HG03457 (cell line): Measurements from ENCODE around the gene TNFSF12.

Experiments used
- ATAC-seq: cut with Tn5 transposase; IDR thresholded peaks from one replicate; pipeline ENCODE4 v1.9.1; 2021; ENCODE audit warnings: moderate number of reproducible peaks; ENCODE audit not compliant: unreplicated experiment

The TNFSF12 gene

DNA sequence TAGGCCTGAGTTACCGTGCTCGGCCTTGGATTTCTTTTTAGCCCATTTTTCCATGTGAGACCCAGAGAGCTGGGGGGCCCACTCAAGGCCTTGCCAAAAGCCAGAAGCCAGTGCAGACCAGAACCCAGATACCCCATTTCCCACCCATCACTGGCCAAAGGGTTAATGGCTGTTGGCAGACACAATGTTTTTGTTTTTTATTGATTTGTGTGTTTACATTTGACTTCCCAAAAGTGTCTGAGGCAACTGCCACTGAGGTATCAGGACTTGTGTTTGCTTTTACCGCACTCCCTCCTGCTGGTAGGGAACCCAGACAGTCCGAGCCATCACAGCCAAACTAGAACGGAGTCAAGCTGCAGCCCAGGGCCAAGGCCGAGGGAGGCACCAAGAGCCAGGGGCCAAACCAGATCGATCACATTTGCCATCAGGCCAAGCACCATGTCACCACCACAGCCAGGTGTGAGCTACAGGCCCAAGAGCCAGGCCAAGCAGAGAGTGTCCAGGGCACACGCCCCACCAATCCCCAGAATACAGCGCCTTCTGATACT, 7.7 kb upstream of the TNFSF12 start:
- no peak for ATAC-seq

- no peak for ATAC-seq
Measured at GRCh38 chr17:7544911-7545310, 3.9 kb upstream of the TNFSF12 start.

DNA sequence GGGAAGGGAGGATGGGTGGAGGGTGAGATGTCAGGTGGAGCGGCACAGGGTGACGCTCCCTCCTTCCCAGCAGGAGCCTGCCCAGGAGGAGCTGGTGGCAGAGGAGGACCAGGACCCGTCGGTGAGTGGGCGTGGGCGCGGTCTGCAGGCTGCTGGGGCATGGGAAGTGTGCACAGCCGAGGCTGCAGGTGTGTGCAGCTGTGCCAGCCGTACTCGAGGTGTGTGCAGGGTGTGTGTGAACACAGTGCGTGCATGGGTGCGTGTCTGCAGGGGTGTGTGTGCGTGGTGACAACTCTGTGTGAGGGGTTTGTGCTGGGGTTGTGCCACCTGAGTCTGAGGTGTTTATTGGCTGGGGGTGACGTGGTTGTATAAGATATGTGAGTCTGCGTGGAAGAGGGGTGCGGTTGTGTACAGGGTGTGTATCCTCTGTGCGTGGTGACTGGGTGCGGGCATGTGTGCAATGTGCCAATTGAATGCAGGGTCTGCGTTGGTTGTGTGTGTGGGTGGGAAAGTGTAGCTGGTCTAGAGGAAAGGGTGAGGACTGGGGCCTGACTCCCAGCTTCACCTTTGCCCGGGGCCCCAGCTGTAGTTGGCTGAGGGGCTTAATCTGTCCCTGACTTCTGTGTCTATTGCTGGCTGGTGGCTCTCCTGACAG, 670 bp downstream of the TNFSF12 start:
- ATAC-seq, result no peak

- ATAC-seq, result no peak
Measured at GRCh38 chr17:7550344-7550743, 1.5 kb downstream of the TNFSF12 start.

GRCh38 chr17:7551396-7551795, 2.5 kb downstream of the TNFSF12 start:
- no peak for ATAC-seq

DNA sequence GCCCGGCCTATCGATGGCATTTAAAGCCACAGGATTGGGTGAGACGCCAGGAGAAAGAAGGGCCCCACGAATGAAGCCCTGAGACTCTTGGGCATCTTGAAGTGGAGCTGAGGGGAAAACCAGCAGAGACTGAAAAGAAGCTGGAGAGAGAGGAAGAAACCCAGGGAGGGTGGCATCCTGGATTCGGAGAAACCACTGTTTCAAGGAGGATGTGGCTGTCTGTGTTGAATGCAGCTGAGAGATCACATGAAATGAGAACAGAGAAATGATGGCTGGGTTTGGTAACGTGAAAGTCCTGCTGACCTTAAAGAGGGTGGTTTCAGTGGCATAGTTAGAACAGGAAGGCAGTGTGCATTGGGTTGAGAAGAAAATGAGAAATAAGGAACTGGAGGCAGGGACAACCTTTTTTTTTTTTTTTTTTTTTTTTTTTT, 3.8 kb downstream of the TNFSF12 start:
- ATAC-seq, result no peak

DNA sequence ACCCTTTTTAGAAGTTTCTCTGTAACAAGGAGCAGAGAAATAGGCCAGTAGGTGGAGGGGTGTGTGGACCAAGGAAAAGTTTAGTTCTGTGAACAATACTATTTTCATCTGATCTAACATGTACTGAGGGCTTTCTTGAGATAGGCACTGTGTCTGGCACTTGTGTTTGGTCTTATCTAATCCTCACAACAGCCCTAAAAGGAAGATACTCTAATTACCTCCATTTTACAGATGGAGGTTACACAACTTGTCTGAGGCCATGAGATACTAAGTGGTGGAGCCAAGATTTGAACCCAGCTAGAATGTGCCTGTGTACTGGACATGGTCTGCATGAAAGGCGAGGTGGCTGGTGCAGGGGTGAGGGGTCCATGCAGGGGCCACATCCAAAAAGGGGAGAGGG, 4.5 kb downstream of the TNFSF12 start:
- no peak for ATAC-seq

GRCh38 chr17:7555320-7555948, 6.6 kb downstream of the TNFSF12 start:
- ATAC-seq, result no peak

DNA sequence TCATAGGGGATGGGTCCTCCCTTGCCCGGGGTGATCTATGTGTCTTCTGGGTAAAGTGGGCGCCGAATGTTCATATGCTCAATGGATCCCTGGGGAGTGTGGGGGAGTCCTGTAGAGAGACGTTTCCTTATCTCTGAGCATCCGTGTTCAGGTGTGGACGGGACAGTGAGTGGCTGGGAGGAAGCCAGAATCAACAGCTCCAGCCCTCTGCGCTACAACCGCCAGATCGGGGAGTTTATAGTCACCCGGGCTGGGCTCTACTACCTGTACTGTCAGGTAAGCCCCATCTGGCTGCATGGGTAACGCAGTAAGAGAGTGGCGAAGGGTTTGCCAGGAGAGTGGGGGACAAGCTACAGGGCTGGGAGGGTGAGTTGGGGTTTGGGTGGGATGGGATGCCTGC, 7.8 kb downstream of the TNFSF12 start:
- ATAC-seq, result no peak

DNA sequence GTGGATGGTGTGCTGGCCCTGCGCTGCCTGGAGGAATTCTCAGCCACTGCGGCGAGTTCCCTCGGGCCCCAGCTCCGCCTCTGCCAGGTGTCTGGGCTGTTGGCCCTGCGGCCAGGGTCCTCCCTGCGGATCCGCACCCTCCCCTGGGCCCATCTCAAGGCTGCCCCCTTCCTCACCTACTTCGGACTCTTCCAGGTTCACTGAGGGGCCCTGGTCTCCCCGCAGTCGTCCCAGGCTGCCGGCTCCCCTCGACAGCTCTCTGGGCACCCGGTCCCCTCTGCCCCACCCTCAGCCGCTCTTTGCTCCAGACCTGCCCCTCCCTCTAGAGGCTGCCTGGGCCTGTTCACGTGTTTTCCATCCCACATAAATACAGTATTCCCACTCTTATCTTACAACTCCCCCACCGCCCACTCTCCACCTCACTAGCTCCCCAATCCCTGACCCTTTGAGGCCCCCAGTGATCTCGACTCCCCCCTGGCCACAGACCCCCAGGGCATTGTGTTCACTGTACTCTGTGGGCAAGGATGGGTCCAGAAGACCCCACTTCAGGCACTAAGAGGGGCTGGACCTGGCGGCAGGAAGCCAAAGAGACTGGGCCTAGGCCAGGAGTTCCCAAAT, 8.4 kb downstream of the TNFSF12 start:
- ATAC-seq, result no peak

GRCh38 chr17:7557775-7558543, 9.1 kb downstream of the TNFSF12 start:
- ATAC-seq, result no peak

GRCh38 chr17:7558544-7559319, 9.9 kb downstream of the TNFSF12 start, which contains the start of gene TNFSF13:
Gene TNFSF13 (plus strand): TSS chr17:7558750. CDS start chr17:7559040, 290 bp downstream.
- no peak for ATAC-seq

- no peak for ATAC-seq
Measured at GRCh38 chr17:7559320-7560171, 10.7 kb downstream of the TNFSF12 start.

- ATAC-seq, result no peak
Measured at GRCh38 chr17:7560172-7561027, 11.5 kb downstream of the TNFSF12 start.

GRCh38 chr17:7561028-7561575, 12.2 kb downstream of the TNFSF12 start:
- no peak for ATAC-seq

GRCh38 chr17:7561589-7562207, 12.8 kb downstream of the TNFSF12 start, which contains the start of gene SENP3:
Gene SENP3 (plus strand): TSS chr17:7561919. CDS start chr17:7563077, 1,158 bp downstream.
- ATAC-seq, result peak; percentile 31

- no peak for ATAC-seq
Measured at GRCh38 chr17:7562208-7562605, 13.3 kb downstream of the TNFSF12 start.
